Subcutaneous abdominal adipose tissue (tissue), 5 donors: Measurements from ENCODE around the gene ROBO2.

Source experiments
- H3K27ac ChIP-seq: one replicate; pipeline ENCODE4 v1.7.0; 2013; ENCODE audit warnings: low read depth, mild to moderate bottlenecking, inconsistent platforms, low read length, moderate library complexity
- H3K27me3 ChIP-seq, 5 donors: one replicate each; pipeline ENCODE4 v1.7.0; 2013; ENCODE audit warnings: low read length in 5 of 5, inconsistent platforms in 1 of 5; ENCODE audit not compliant: control insufficient read depth in 5 of 5, insufficient read depth in 4 of 5
- H3K36me3 ChIP-seq, 5 donors: one replicate each; pipeline ENCODE4 v1.7.0; 2013; ENCODE audit warnings: low read length in 5 of 5; ENCODE audit not compliant: control insufficient read depth in 5 of 5, insufficient read depth in 5 of 5
- H3K4me1 ChIP-seq, 5 donors: one replicate each; pipeline ENCODE4 v1.7.0; 2013; ENCODE audit warnings: low read length in 5 of 5, mild to moderate bottlenecking in 3 of 5, moderate library complexity in 1 of 5; ENCODE audit not compliant: control insufficient read depth in 5 of 5, insufficient read depth in 5 of 5
- H3K4me3 ChIP-seq, 5 donors: one replicate each; pipeline ENCODE4 v1.7.0; 2013; ENCODE audit warnings: low read length in 5 of 5, low read depth in 1 of 5
- H3K9ac ChIP-seq, 5 donors: one replicate each; pipeline ENCODE4 v1.7.0; 2013; ENCODE audit warnings: low read length in 5 of 5, mild to moderate bottlenecking in 4 of 5, moderate library complexity in 3 of 5
- H3K9me3 ChIP-seq, 5 donors: one replicate each; pipeline ENCODE4 v1.7.0; 2013; ENCODE audit warnings: low read length in 5 of 5; ENCODE audit not compliant: control insufficient read depth in 5 of 5
- donor health status: healthy.
- donor health status: healthy.
- donor health status: healthy.
- donor health status: healthy.
- donor health status: healthy.

Gene ROBO2

GRCh38 chr3:77197408-77197807 lies 157.5 kb downstream of the ROBO2 start:
- no peak overlapping the region for H3K27ac ChIP-seq
- H3K4me1 ChIP-seq, result no peaks in the 10 kb centered on the region
- no peaks in the 10 kb centered on the region for H3K36me3 ChIP-seq
- no peak overlapping the region for H3K4me3 ChIP-seq
- H3K27me3 ChIP-seq, result no peaks in the 10 kb centered on the region
- H3K9me3 ChIP-seq, result no peaks in the 10 kb centered on the region
- no peak overlapping the region for H3K9ac ChIP-seq

- no peak overlapping the region for H3K4me3 ChIP-seq
- no peak overlapping the region for H3K27ac ChIP-seq
- H3K27me3 ChIP-seq, result no peaks in the 10 kb centered on the region
- H3K9me3 ChIP-seq, result no peaks in the 10 kb centered on the region
- H3K4me1 ChIP-seq, result no peaks in the 10 kb centered on the region
- H3K9ac ChIP-seq, result no peak overlapping the region
- H3K36me3 ChIP-seq, result no peaks in the 10 kb centered on the region
Observed at GRCh38 chr3:77203851-77204250, 164.0 kb downstream of the ROBO2 start.

GRCh38 chr3:77204788-77205187 lies 164.9 kb downstream of the ROBO2 start:
- H3K4me3 ChIP-seq, result no peak overlapping the region
- no peak overlapping the region for H3K9ac ChIP-seq
- no peak overlapping the region for H3K27ac ChIP-seq
- H3K4me1 ChIP-seq, result no peaks in the 10 kb centered on the region
- H3K36me3 ChIP-seq, result no peaks in the 10 kb centered on the region
- no peaks in the 10 kb centered on the region for H3K9me3 ChIP-seq
- H3K27me3 ChIP-seq, result no peaks in the 10 kb centered on the region

GRCh38 chr3:77207753-77208152 lies 167.9 kb downstream of the ROBO2 start:
- Histone ChIP-seq H3K4me1 (no peaks in the 10 kb centered on the region), H3K27ac (no peak overlapping the region), H3K27me3 (no peaks in the 10 kb centered on the region), H3K36me3 (no peaks in the 10 kb centered on the region), H3K4me3 (no peak overlapping the region), H3K9ac (no peak overlapping the region), H3K9me3 (no peaks in the 10 kb centered on the region)

- Histone ChIP-seq H3K9ac (no peak overlapping the region), H3K27ac (no peak overlapping the region), H3K36me3 (no peaks in the 10 kb centered on the region), H3K9me3 (no peaks in the 10 kb centered on the region), H3K4me1 (no peaks in the 10 kb centered on the region), H3K4me3 (no peak overlapping the region), H3K27me3 (no peaks in the 10 kb centered on the region)
Observed at GRCh38 chr3:77222701-77223100, 182.8 kb downstream of the ROBO2 start.

- Histone ChIP-seq H3K9ac (no peak overlapping the region), H3K27ac (no peak overlapping the region), H3K4me1 (no peaks in the 10 kb centered on the region), H3K4me3 (no peak overlapping the region), H3K9me3 (no peaks in the 10 kb centered on the region), H3K27me3 (no peaks in the 10 kb centered on the region), H3K36me3 (no peaks in the 10 kb centered on the region)
Observed at GRCh38 chr3:77227567-77227966, 187.7 kb downstream of the ROBO2 start.

GRCh38 chr3:77232557-77232956 lies 192.7 kb downstream of the ROBO2 start:
- Histone ChIP-seq H3K27me3 (no peaks in the 10 kb centered on the region), H3K27ac (no peak overlapping the region), H3K9ac (no peak overlapping the region), H3K4me1 (no peaks in the 10 kb centered on the region), H3K9me3 (no peaks in the 10 kb centered on the region), H3K36me3 (no peaks in the 10 kb centered on the region), H3K4me3 (no peak overlapping the region)

GRCh38 chr3:77234004-77234403 lies 194.1 kb downstream of the ROBO2 start:
- H3K27me3 ChIP-seq, result no peaks in the 10 kb centered on the region
- no peaks in the 10 kb centered on the region for H3K9me3 ChIP-seq
- H3K27ac ChIP-seq, result no peak overlapping the region
- H3K9ac ChIP-seq, result no peak overlapping the region
- H3K4me3 ChIP-seq, result no peak overlapping the region
- H3K4me1 ChIP-seq, result no peaks in the 10 kb centered on the region
- H3K36me3 ChIP-seq, result no peaks in the 10 kb centered on the region

GRCh38 chr3:77236118-77236517 lies 196.2 kb downstream of the ROBO2 start:
- H3K27me3 ChIP-seq, result no peaks in the 10 kb centered on the region
- H3K36me3 ChIP-seq, result no peaks in the 10 kb centered on the region
- H3K9ac ChIP-seq, result no peak overlapping the region
- no peaks in the 10 kb centered on the region for H3K4me1 ChIP-seq
- no peaks in the 10 kb centered on the region for H3K9me3 ChIP-seq
- no peak overlapping the region for H3K4me3 ChIP-seq
- H3K27ac ChIP-seq, result no peak overlapping the region

- no peaks in the 10 kb centered on the region for H3K9me3 ChIP-seq
Observed at GRCh38 chr3:77240072-77240650, 200.3 kb downstream of the ROBO2 start.

GRCh38 chr3:77242371-77242770 lies 202.5 kb downstream of the ROBO2 start:
- Histone ChIP-seq H3K36me3 (no peaks in the 10 kb centered on the region), H3K9ac (no peak overlapping the region), H3K9me3 (no peaks in the 10 kb centered on the region), H3K4me1 (no peaks in the 10 kb centered on the region), H3K27me3 (no peaks in the 10 kb centered on the region), H3K4me3 (no peak overlapping the region), H3K27ac (no peak overlapping the region)

More at GRCh38 chr3:77240072-77240650, 200.3 kb downstream of the ROBO2 start:
- Histone ChIP-seq H3K27ac (no peak overlapping the region), H3K4me3 (no peak overlapping the region), H3K27me3 (no peaks in the 10 kb centered on the region), H3K9ac (no peak overlapping the region), H3K36me3 (no peaks in the 10 kb centered on the region), H3K4me1 (no peaks in the 10 kb centered on the region)
